A549 (cell line): Measurements from ENCODE around the gene TBC1D14. TPM values are rescaled to one million over a fixed set of nuclear protein-coding genes. Genes with fewer than 3 reads are reported as not detected.

Experiments
- ATAC-seq, 2 experiments: fragments of 200-7000 bp in 1 of 2; fragments of >200 bp in 1 of 2; cut with Nextera tagmentation in 1 of 2; cut with Tn5 transposase in 1 of 2; 3 replicates each; pipeline versions ENCODE4 v1.8.0 to v1.9.1; 2018 to 2020; ENCODE audit warnings: mild to moderate bottlenecking in 1 of 2, moderate library complexity in 1 of 2
- CTCF ChIA-PET: fragments of 300-600 bp; sonication (Branson Sonifier 250); formaldehyde crosslinking; extraction: SDS; loops from one replicate; lab custom pipeline; 2021; ENCODE audit warnings: antibody characterized with exemption, inconsistent platforms; lab: Yijun Ruan, JAX
- POLR2A ChIA-PET: fragments of 350-600 bp; formaldehyde crosslinking; extraction: SDS; loops from one replicate; lab custom pipeline; 2021; ENCODE audit warnings: antibody characterized with exemption, inconsistent platforms; lab: Yijun Ruan, JAX
- DNase-seq, 2 experiments: peaks; one replicate each; pipeline versions ENCODE4 v3.0.0 to v3.0.0-alpha.2; 2011 to 2016; ENCODE audit warnings: low read depth in 1 of 2, low spot score in 1 of 2
- FAIRE-seq: peaks from 2 replicates; lab custom pipeline; 2011; peaks lifted over from hg19 to GRCh38; lab: Jason Lieb, UNC
- H3K27ac ChIP-seq, 2 experiments: fragments of >200 bp; sonication (Bioruptor Twin); formaldehyde crosslinking; 3 replicates each; pipeline ENCODE4 v1.5.1; 2016 to 2017
- H3K4me1 ChIP-seq: fragments of >200 bp; sonication (Bioruptor Twin); formaldehyde crosslinking; 3 replicates; pipeline ENCODE4 v1.6.1; 2016
- H3K4me2 ChIP-seq: fragments of >200 bp; sonication (Bioruptor Twin); formaldehyde crosslinking; 3 replicates; pipeline ENCODE4 v1.6.1; 2016
- H3K4me3 ChIP-seq: fragments of >200 bp; sonication (Bioruptor Twin); formaldehyde crosslinking; 3 replicates; pipeline ENCODE4 v1.5.1; 2016
- H3K9me3 ChIP-seq: fragments of >200 bp; sonication (Bioruptor Twin); formaldehyde crosslinking; 3 replicates; pipeline ENCODE4 v1.6.1; 2016
- CBX8 ChIP-seq: fragments of 200-600 bp; sonication (generic); IDR thresholded peaks from 2 replicates; pipeline ENCODE4 v1.6.1; 2016
- CTCF ChIP-seq: fragments of >200 bp; sonication (Bioruptor Twin); formaldehyde crosslinking; IDR thresholded peaks from 3 replicates; pipeline ENCODE4 v1.5.1; 2016
- EHMT2 ChIP-seq: fragments of 200-600 bp; sonication (generic); IDR thresholded peaks from 2 replicates; pipeline ENCODE4 v1.6.1; 2016; ENCODE audit warnings: antibody characterized with exemption, low read depth, mild to moderate bottlenecking, moderate library complexity
- ELK1 ChIP-seq: fragments of 150-350 bp; IDR thresholded peaks from 2 replicates; pipeline ENCODE4 v1.6.1; 2014; ENCODE audit warnings: low read depth, mild to moderate bottlenecking, low read length
- FOSB ChIP-seq: fragments of 250-450 bp; sonication (Bioruptor Pico); IDR thresholded peaks from 2 replicates; pipeline ENCODE4 v1.5.0; 2020; ENCODE audit warnings: mild to moderate bottlenecking, moderate library complexity
- FOSL2 ChIP-seq, 2 experiments: fragments of 450-650 bp in 1 of 2; fragments of >200 bp in 1 of 2; sonication (Bioruptor Twin) in 1 of 2; formaldehyde crosslinking; IDR thresholded peaks; 2 replicates each; pipeline versions ENCODE4 v1.5.0 to v1.6.1; 2016 to 2020; ENCODE audit warnings: mild to moderate bottlenecking in 1 of 2, moderate library complexity in 1 of 2
- HDAC2 ChIP-seq: fragments of 200-600 bp; sonication (generic); IDR thresholded peaks from 2 replicates; pipeline ENCODE4 v1.6.1; 2016
- HEYL ChIP-seq: fragments of 250-450 bp; sonication (Bioruptor Pico); IDR thresholded peaks from 2 replicates; pipeline ENCODE4 v1.8.0; 2021; ENCODE audit warnings: mild to moderate bottlenecking, moderate library complexity
- HOXA7 ChIP-seq: fragments of 250-450 bp; sonication (Bioruptor Pico); IDR thresholded peaks from 2 replicates; pipeline ENCODE4 v1.5.0; 2020; ENCODE audit warnings: mild to moderate bottlenecking, moderate library complexity
- HOXB5 ChIP-seq: fragments of 250-450 bp; sonication (Bioruptor Pico); IDR thresholded peaks from 2 replicates; pipeline ENCODE4 v1.5.0; 2020; ENCODE audit warnings: mild to moderate bottlenecking, moderate library complexity
- JUN ChIP-seq, 2 experiments: fragments of >200 bp; sonication (Bioruptor Twin); formaldehyde crosslinking; IDR thresholded peaks; 2 replicates in 1 of 2; 3 replicates in 1 of 2; pipeline ENCODE4 v1.6.1; 2016 to 2017
- JUNB ChIP-seq: fragments of >200 bp; sonication (Bioruptor Twin); formaldehyde crosslinking; IDR thresholded peaks from 2 replicates; pipeline ENCODE4 v1.6.1; 2016
- MAX ChIP-seq: IDR thresholded peaks from 2 replicates; pipeline ENCODE4 v1.6.1; 2012
- MAZ ChIP-seq: fragments of 150-350 bp; IDR thresholded peaks from 2 replicates; pipeline ENCODE4 v1.6.1; 2014; ENCODE audit warnings: antibody characterized with exemption, low read depth, low read length, borderline replicate concordance
- MYC ChIP-seq: IDR thresholded peaks from 2 replicates; pipeline ENCODE4 v1.6.1; 2012; ENCODE audit warnings: mild to moderate bottlenecking, inconsistent platforms, low read length, improper control_type of control experiment, borderline replicate concordance
- NPAS2 ChIP-seq: fragments of 250-450 bp; sonication (Bioruptor Pico); IDR thresholded peaks from 2 replicates; pipeline ENCODE4 v1.8.0; 2022; ENCODE audit warnings: mild to moderate bottlenecking, moderate library complexity, borderline replicate concordance
- POLR2A ChIP-seq: IDR thresholded peaks from 2 replicates; pipeline ENCODE4 v1.6.1; 2012; ENCODE audit warnings: mild to moderate bottlenecking, low read length
- RCOR1 ChIP-seq: fragments of 150-350 bp; IDR thresholded peaks from 2 replicates; pipeline ENCODE4 v1.6.1; 2014; ENCODE audit warnings: antibody characterized with exemption, low read length, low read depth
- REST ChIP-seq: fragments of 200-600 bp; sonication (generic); IDR thresholded peaks from 2 replicates; pipeline ENCODE4 v1.6.1; 2016; ENCODE audit warnings: antibody characterized with exemption, mild to moderate bottlenecking, moderate library complexity
- SMC3 ChIP-seq: fragments of >200 bp; sonication (Bioruptor Twin); formaldehyde crosslinking; IDR thresholded peaks from 3 replicates; pipeline ENCODE4 v1.6.1; 2018; ENCODE audit warnings: inconsistent platforms
- SREBF2 ChIP-seq: fragments of 450-650 bp; IDR thresholded peaks from 2 replicates; pipeline ENCODE4 v1.6.1; 2014; ENCODE audit warnings: mild to moderate bottlenecking, moderate library complexity
- TFCP2L1 ChIP-seq: fragments of 250-450 bp; sonication (Bioruptor Pico); IDR thresholded peaks from 2 replicates; pipeline ENCODE4 v1.5.0; 2021; ENCODE audit warnings: mild to moderate bottlenecking
- USF2 ChIP-seq: fragments of 450-650 bp; IDR thresholded peaks from 2 replicates; pipeline ENCODE4 v1.6.1; 2014; ENCODE audit warnings: antibody characterized with exemption
- ZNF302 ChIP-seq: fragments of 250-450 bp; sonication (Bioruptor Pico); IDR thresholded peaks from 2 replicates; pipeline ENCODE4 v1.9.0; 2021; ENCODE audit warnings: inconsistent platforms, mild to moderate bottlenecking, moderate library complexity
- WGBS: methylation state at CpG from one replicate; pipeline ENCODE4 v1.1.6; 2017; ENCODE audit errors: missing lambda C conversion rate; 5-methylcytosine and 5-hydroxymethylcytosine counted together
- polyA plus RNA-seq, 4 experiments: library from polyadenylated mRNA; depleted of rRNA in 3 of 4; stranded (reverse); fragments of >200 nt; fragmentation: RNase III in 1 of 4; extraction: RNeasy Plus Mini Kit Qiagen cat#74134 plus additional on column Dnase treatment in 1 of 4; gene quantifications; 2 replicates in 3 of 4; 3 replicates in 1 of 4; pipeline ENCODE4 v1.2.3, GENCODE V29; 2011 to 2017

Gene TBC1D14
- polyA plus RNA-seq, 2 of the 4 experiments (the other 2 are of a cell fraction) = 30.2 to 39.0 TPM

- Histone ChIP-seq H3K9me3 (no peaks in the 10 kb centered on the region), H3K27ac (peak overlapping the region; percentile 71 to 93), H3K4me1 (peaks cover 37% of the 10 kb centered on the region), H3K4me3 (no peak overlapping the region), H3K4me2 (peak overlapping the region; percentile 45)
- no peak for FAIRE-seq
- TF ChIP-seq FOSL2 (IDR thresholded peaks at IDR 0.05) (0 out of 2 replicates have a peak, but pooled peaks have one; percentile 12), FOSL2 (CRISPR knock-in tag; IDR thresholded peaks at IDR 0.05) (peak; percentile 44; the same call in 1 of the 2 replicates), RCOR1 (no peak), USF2 (no peak), ELK1 (no peak), JUN (IDR thresholded peaks at IDR 0.05) (peak in 1 of 2 experiments; percentile 41; a peak in 1 of 5 replicates), NPAS2 (CRISPR knock-in tag) (no peak), HOXA7 (CRISPR knock-in tag) (no peak), HOXB5 (no peak), SREBF2 (no peak), HEYL (CRISPR knock-in tag) (no peak), SMC3 (no peak), JUNB (0 out of 2 replicates have a peak, but pooled peaks have one; percentile 15), HDAC2 (no peak), TFCP2L1 (CRISPR knock-in tag) (no peak), EHMT2 (no peak), MAX (peak; percentile 78), POLR2A (no peak)
- ChIA-PET CTCF (interaction anchor here (1.2 to 3.3 kb wide), 6 partner anchors 10 to 50 kb away, joined by 3 to 14 read pairs (median 5); partner anchors contain the start of genes GRPEL1 and TADA2B), POLR2A (no interaction called here)
- ATAC-seq = peak; percentile 93 to 95
- 21% methylated on average over 12 of the region's 13 CpGs for WGBS
- peak; percentile 69 to 78 for DNase-seq
Measured at GRCh38 chr4:7021930-7022664, 112.5 kb downstream of the TBC1D14 start.

- CTCF ChIA-PET = interaction anchor here (1.9 to 3.3 kb wide), 4 partner anchors 11 to 47 kb away, joined by 6 to 14 read pairs (median 9); partner anchors contain the start of gene TADA2B
- Histone ChIP-seq H3K27ac (peak overlapping the region in 1 of 2 experiments; percentile 93; a peak in 3 of 6 replicates), H3K4me3 (no peak overlapping the region), H3K9me3 (no peaks in the 10 kb centered on the region), H3K4me2 (no peak overlapping the region), H3K4me1 (peaks cover 38% of the 10 kb centered on the region)
- POLR2A ChIA-PET = no interaction called here
- TF ChIP-seq CTCF = no peak
- ATAC-seq (no peak), FAIRE-seq (no peak), DNase-seq (no peak)
- WGBS = 85% methylated on average over 16 of the region's 16 CpGs
Measured at GRCh38 chr4:7023486-7023885, 113.9 kb downstream of the TBC1D14 start.

GRCh38 chr4:7023901-7024300 lies 114.3 kb downstream of the TBC1D14 start:
- 94% methylated on average over 10 of the region's 12 CpGs for WGBS
- DNase-seq = no peak
- Histone ChIP-seq H3K9me3 (no peaks in the 10 kb centered on the region), H3K4me3 (no peak overlapping the region), H3K4me1 (peaks cover 42% of the 10 kb centered on the region), H3K27ac (peak overlapping the region in 1 of 2 experiments; percentile 93; a peak in 1 of 6 replicates), H3K4me2 (no peak overlapping the region)
- CTCF ChIA-PET = interaction anchor here (2.8 kb wide), 2 partner anchors 10 to 47 kb away, joined by 8 to 10 read pairs; no protein-coding TSS in a partner anchor
- FAIRE-seq = no peak
- POLR2A ChIA-PET = no interaction called here
- ATAC-seq = no peak
- TF ChIP-seq CBX8 (no peak), HOXA7 (CRISPR knock-in tag) (no peak), HEYL (CRISPR knock-in tag) (no peak), MYC (no peak), ZNF302 (no peak), ELK1 (no peak), REST (no peak), MAZ (no peak), JUN (IDR thresholded peaks at IDR 0.05) (no peak), FOSB (CRISPR knock-in tag) (no peak)
